ENCODE data around the gene SERPINE3. TPM values are rescaled to one million over a fixed set of nuclear protein-coding genes. Genes with fewer than 3 reads are reported as not detected.

SERPINE3 gene
- total and polyA plus RNA-seq, 8 donors = 0.55 TPM; not detected in 7

GRCh38 chr13:51308781-51309180 is 30.7 kb upstream of the SERPINE3 start:
- Histone ChIP-seq H3K27ac (no peak overlapping the region), H3K9me3 (no peaks in the 10 kb centered on the region), H3K4me1 (no peaks in the 10 kb centered on the region), H3K4me3 (no peak overlapping the region), H3K36me3 (no peaks in the 10 kb centered on the region), H3K27me3 (no peaks in the 10 kb centered on the region)
- intact Hi-C loops (cut with DNase I; ENCODE audit: low total_unique reads) = no loop called here
- 63 to 78% (median 71%) methylated on average over 6 of the region's 6 CpGs for WGBS, 5 donors
- TF ChIP-seq POLR2A (IDR thresholded peaks at IDR 0.05) (no peak), CTCF (IDR thresholded peaks at IDR 0.05) (no peak), POLR2AphosphoS5 (IDR thresholded peaks at IDR 0.05) (no peak), EP300 (IDR thresholded peaks at IDR 0.05) (no peak)
- no peak for DNase-seq

GRCh38 chr13:51311231-51311630 is 28.3 kb upstream of the SERPINE3 start:
- intact Hi-C loops (cut with DNase I; ENCODE audit: low total_unique reads) = no loop called here
- TF ChIP-seq POLR2A (IDR thresholded peaks at IDR 0.05) = no peak
- no peak for TF ChIP-seq POLR2AphosphoS5 (IDR thresholded peaks at IDR 0.05)
- TF ChIP-seq EP300 (IDR thresholded peaks at IDR 0.05) = no peak
- TF ChIP-seq CTCF (IDR thresholded peaks at IDR 0.05) = no peak

GRCh38 chr13:51311957-51312520 is 27.5 kb upstream of the SERPINE3 start:
- Histone ChIP-seq H3K4me1 (no peaks in the 10 kb centered on the region), H3K27ac (no peak overlapping the region), H3K27me3 (no peaks in the 10 kb centered on the region), H3K4me3 (no peak overlapping the region), H3K36me3 (no peaks in the 10 kb centered on the region), H3K9me3 (no peaks in the 10 kb centered on the region)
- TF ChIP-seq EP300 (IDR thresholded peaks at IDR 0.05) = no peak
- TF ChIP-seq CTCF (IDR thresholded peaks at IDR 0.05) = no peak
- TF ChIP-seq POLR2A (IDR thresholded peaks at IDR 0.05) = no peak
- no peak for TF ChIP-seq POLR2AphosphoS5 (IDR thresholded peaks at IDR 0.05)
- intact Hi-C loops (cut with DNase I; ENCODE audit: low total_unique reads) = no loop called here
- WGBS, 5 donors = 87 to 91% (median 88%) methylated on average over 5 of the region's 5 CpGs
- no peak for DNase-seq

More at GRCh38 chr13:51311231-51311630, 28.3 kb upstream of the SERPINE3 start:
- H3K27me3 ChIP-seq = no peaks in the 10 kb centered on the region
- no peaks in the 10 kb centered on the region for H3K4me1 ChIP-seq
- no peak overlapping the region for H3K27ac ChIP-seq
- no peak for DNase-seq
- no peaks in the 10 kb centered on the region for H3K36me3 ChIP-seq
- WGBS, 5 donors = 90 to 95% (median 93%) methylated on average over 2 of the region's 2 CpGs
- H3K9me3 ChIP-seq = no peaks in the 10 kb centered on the region
- H3K4me3 ChIP-seq = no peak overlapping the region

- Histone ChIP-seq H3K27me3 (no peaks in the 10 kb centered on the region), H3K9me3 (no peaks in the 10 kb centered on the region), H3K4me1 (no peaks in the 10 kb centered on the region), H3K4me3 (no peak overlapping the region), H3K27ac (no peak overlapping the region), H3K36me3 (no peaks in the 10 kb centered on the region)
- 67 to 86% (median 83%) methylated on average over 1 of the region's 1 CpG for WGBS, 5 donors
- TF ChIP-seq POLR2AphosphoS5 (IDR thresholded peaks at IDR 0.05) = no peak
- no peak for TF ChIP-seq CTCF (IDR thresholded peaks at IDR 0.05)
- TF ChIP-seq EP300 (IDR thresholded peaks at IDR 0.05) = no peak
- no peak for TF ChIP-seq POLR2A (IDR thresholded peaks at IDR 0.05)
- no peak for DNase-seq
- intact Hi-C loops (cut with DNase I; ENCODE audit: low total_unique reads) = no loop called here
These were observed 25.9 kb upstream of the SERPINE3 start for GRCh38 chr13:51313619-51314018.
